Central memory CD8-positive, alpha-beta T cell (primary cell): ENCODE measurements around the gene PPIB.

Experiments
- ATAC-seq: fragments of 150-1000 bp; cut with Tn5 transposase; replicated peaks from 2 replicates; pipeline ENCODE4 v1.10.0; 2022; ENCODE audit warnings: mild to moderate bottlenecking, moderate FRiP score, moderate number of reproducible peaks; ENCODE audit not compliant: poor library complexity, severe bottlenecking; ENCODE audit errors: extremely low read depth
- DNase-seq, 2 donors: peaks; one replicate each; pipeline ENCODE4 v3.0.0; 2021; ENCODE audit warnings: low spot score in 2 of 2
- H3K27ac Mint-ChIP-seq: one replicate; pipeline ENCODE4 v1.8.0; 2022; ENCODE audit warnings: low read depth, mild to moderate bottlenecking, moderate library complexity, mixed read lengths
- H3K27me3 Mint-ChIP-seq: one replicate; pipeline ENCODE4 v1.8.0; 2022; ENCODE audit warnings: mixed read lengths
- H3K36me3 Mint-ChIP-seq: one replicate; pipeline ENCODE4 v1.8.0; 2022; ENCODE audit warnings: mild to moderate bottlenecking, moderate library complexity, mixed read lengths; ENCODE audit not compliant: insufficient read depth
- H3K4me1 Mint-ChIP-seq: one replicate; pipeline ENCODE4 v1.8.0; 2022; ENCODE audit warnings: mixed read lengths
- H3K4me3 Mint-ChIP-seq: one replicate; pipeline ENCODE4 v1.8.0; 2022; ENCODE audit warnings: mild to moderate bottlenecking, moderate library complexity, mixed read lengths
- H3K9me3 Mint-ChIP-seq: one replicate; pipeline ENCODE4 v1.8.0; 2022; ENCODE audit warnings: mixed read lengths

Gene PPIB

DNA sequence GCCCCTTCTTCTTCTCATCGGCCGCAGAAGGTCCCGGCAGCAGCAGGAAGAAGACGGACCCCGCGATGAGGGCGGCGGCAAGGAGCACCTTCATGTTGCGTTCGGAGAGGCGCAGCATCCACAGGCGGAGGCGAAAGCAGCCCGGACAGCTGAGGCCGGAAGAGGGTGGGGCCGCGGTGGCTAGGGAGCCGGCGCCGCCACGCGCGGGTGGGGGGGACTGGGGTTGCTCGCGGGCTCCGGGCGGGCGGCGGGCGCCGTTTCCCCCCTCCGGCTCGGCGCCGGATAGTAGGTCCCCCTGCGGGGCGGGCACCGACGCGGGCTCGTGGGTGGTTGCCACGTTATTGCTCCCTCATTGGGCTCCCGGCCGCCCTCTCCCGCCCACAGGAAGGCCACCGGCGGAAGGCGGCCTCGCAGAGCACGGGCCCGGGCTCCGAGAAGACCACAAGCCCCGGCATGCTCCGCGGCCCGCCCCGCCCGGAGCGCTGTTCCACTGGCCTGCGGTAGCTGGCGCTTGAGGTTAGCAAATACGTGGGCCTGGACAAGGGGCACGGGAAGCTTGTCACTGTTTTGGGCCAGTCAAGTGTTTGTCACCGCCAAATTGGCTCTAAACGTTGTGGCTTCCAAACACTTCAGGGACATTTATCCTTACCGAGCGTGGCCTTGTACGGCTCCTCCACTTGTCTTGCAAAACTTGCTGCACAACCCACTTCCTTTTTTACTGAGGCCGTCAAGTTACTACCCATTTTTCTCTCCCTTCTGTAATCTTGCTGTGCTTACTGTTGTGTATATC is at the start of gene PPIB:
PPIB (minus strand) TSS at position 154 of the 790 bp plus-strand sequence; CDS start at position 118, 36 bp downstream.
- Mint-ChIP-seq H3K4me1 (peaks cover 28% of the 10 kb centered on the region), H3K36me3 (peaks cover 33% of the 10 kb centered on the region), H3K27me3 (no peaks in the 10 kb centered on the region), H3K9me3 (no peaks in the 10 kb centered on the region), H3K27ac (peak within 1 kb of the TSS; percentile 87), H3K4me3 (peak within 1 kb of the TSS; percentile 78)
- ATAC-seq (peak; percentile 96), DNase-seq (peak; percentile 91 to 94)

DNA sequence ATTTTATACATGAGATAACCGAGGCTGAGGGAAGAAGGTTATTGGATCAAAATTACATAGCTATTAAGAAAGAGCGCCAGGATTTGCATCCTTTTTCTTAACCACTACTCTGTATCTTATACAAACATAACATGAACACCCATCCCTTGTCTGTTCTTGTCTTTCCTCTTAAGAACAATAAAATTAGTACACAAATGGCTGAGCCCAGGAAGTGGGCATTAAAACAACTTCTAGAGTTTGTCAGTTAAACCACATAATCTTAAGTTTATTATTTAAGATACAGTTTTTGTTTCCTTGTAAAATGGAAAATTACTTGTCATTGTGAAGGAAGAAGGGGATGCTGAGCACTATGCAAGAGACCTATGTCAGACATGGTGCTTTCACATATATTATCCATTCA is 48.9 kb upstream of the PPIB start:
- DNase-seq: no peak
- Mint-ChIP-seq H3K9me3 (no peaks in the 10 kb centered on the region), H3K36me3 (peaks cover 18% of the 10 kb centered on the region), H3K27me3 (no peaks in the 10 kb centered on the region), H3K27ac (no peak overlapping the region), H3K4me1 (no peaks in the 10 kb centered on the region), H3K4me3 (no peak overlapping the region)
- ATAC-seq: no peak

- Mint-ChIP-seq H3K4me3 (no peak overlapping the region), H3K4me1 (no peaks in the 10 kb centered on the region), H3K36me3 (peaks cover 20% of the 10 kb centered on the region), H3K27me3 (no peaks in the 10 kb centered on the region), H3K9me3 (no peaks in the 10 kb centered on the region), H3K27ac (no peak overlapping the region)
- no peak for DNase-seq
- no peak for ATAC-seq
Observed at GRCh38 chr15:64210371-64210770, 47.5 kb upstream of the PPIB start.

DNA sequence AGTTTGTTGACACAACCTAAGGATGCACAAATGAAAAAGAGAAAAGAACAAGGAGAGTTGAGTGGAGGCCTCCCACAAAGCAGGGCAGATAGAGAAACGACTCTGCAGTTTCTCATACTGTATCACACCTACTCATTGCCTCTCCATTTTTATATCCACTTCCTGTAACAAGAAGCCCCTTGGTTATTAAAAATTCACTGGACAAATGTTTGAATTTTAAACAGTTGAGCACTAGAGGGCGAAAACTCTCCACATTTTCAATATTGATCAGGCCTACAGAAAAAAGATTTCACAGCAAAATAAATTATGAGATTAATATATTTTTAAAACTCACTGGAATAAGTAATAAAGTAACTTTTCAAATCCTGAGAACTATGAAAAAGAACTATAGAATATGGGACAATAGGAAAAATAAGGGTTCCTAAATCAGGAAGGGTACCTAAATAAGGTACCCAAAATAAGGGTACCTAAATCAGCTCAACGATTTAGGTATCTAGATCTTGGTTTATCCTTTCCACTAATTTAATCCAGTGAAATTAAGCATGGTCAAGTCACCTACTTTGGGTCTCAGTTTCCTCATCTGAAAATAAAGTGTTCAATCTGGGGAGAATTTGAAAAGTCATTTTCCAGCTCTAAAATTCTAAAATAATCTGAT is 47.0 kb upstream of the PPIB start:
- Mint-ChIP-seq H3K36me3 (peaks cover 19% of the 10 kb centered on the region), H3K4me1 (no peaks in the 10 kb centered on the region), H3K4me3 (no peak overlapping the region), H3K9me3 (no peaks in the 10 kb centered on the region), H3K27ac (peak overlapping the region; percentile 41), H3K27me3 (no peaks in the 10 kb centered on the region)
- no peak for ATAC-seq
- DNase-seq: no peak

- H3K27ac Mint-ChIP-seq: no peak overlapping the region
- H3K36me3 Mint-ChIP-seq: peaks cover 28% of the 10 kb centered on the region
- ATAC-seq (no peak), DNase-seq (no peak)
- H3K4me3 Mint-ChIP-seq: no peak overlapping the region
- no peaks in the 10 kb centered on the region for H3K4me1 Mint-ChIP-seq
- H3K27me3 Mint-ChIP-seq: no peaks in the 10 kb centered on the region
- no peaks in the 10 kb centered on the region for H3K9me3 Mint-ChIP-seq
Observed at GRCh38 chr15:64205202-64205601, 42.4 kb upstream of the PPIB start.

GRCh38 chr15:64197425-64197824 is 34.6 kb upstream of the PPIB start:
- no peak overlapping the region for H3K27ac Mint-ChIP-seq
- no peaks in the 10 kb centered on the region for H3K9me3 Mint-ChIP-seq
- DNase-seq: no peak
- H3K4me1 Mint-ChIP-seq: no peaks in the 10 kb centered on the region
- no peak overlapping the region for H3K4me3 Mint-ChIP-seq
- peaks cover 32% of the 10 kb centered on the region for H3K36me3 Mint-ChIP-seq
- no peaks in the 10 kb centered on the region for H3K27me3 Mint-ChIP-seq
- ATAC-seq: no peak

GRCh38 chr15:64193971-64194370 is 31.1 kb upstream of the PPIB start:
- Mint-ChIP-seq H3K36me3 (peaks cover 26% of the 10 kb centered on the region), H3K9me3 (no peaks in the 10 kb centered on the region), H3K27me3 (no peaks in the 10 kb centered on the region), H3K4me3 (no peak overlapping the region), H3K4me1 (no peaks in the 10 kb centered on the region), H3K27ac (no peak overlapping the region)
- no peak for DNase-seq
- no peak for ATAC-seq

DNA sequence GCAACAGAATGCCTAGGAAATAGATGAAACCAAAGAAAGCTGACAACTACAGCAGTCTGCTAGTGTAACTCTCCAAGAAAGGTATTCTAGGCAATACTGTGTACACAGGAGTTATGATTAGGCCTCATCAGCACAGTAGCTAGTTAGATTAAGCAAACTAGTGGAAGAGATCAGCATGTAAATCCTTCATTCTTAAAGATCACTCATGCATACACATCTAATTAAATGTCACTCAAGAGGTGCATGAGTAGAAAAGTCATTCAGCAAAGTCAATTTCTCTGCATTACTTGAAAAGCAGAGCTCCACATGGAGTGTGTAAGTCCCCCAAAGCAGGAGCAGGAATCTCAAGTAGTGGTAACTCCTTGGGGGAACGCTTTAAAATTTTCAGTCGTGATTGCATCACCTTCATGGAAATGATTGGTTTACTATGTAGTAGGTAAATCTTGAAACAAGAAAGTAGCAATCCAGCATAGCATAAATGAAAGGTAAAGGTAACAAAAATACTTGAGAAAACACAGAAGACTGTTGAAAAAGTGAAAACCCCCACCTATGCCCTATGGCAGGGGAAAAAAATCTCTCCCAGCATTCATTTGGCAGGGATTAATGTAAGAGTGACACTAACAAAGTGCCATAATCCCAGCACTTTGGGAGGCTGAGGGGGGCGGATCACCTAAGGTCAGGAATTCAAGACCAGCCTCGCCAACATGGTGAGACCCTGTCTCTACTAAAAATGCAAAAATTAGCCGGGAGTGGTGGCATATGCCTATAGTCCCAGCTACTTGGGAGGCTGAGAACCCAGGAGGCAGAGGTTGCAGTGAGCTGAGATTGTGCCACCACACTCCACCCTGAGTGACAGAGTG is 29.4 kb upstream of the PPIB start:
- H3K27ac Mint-ChIP-seq: no peak overlapping the region
- ATAC-seq: no peak

GRCh38 chr15:64187396-64188191 is 24.8 kb upstream of the PPIB start:
- peaks cover 9% of the 10 kb centered on the region for H3K36me3 Mint-ChIP-seq
- ATAC-seq: no peak
- DNase-seq: no peak
- H3K4me1 Mint-ChIP-seq: peaks cover 12% of the 10 kb centered on the region
- H3K27me3 Mint-ChIP-seq: no peaks in the 10 kb centered on the region
- peak overlapping the region; percentile 69 for H3K27ac Mint-ChIP-seq
- H3K9me3 Mint-ChIP-seq: no peaks in the 10 kb centered on the region
- H3K4me3 Mint-ChIP-seq: peak overlapping the region; percentile 67

More for the DNA sequence above, 29.4 kb upstream of the PPIB start:
- H3K27me3 Mint-ChIP-seq: no peaks in the 10 kb centered on the region
- H3K9me3 Mint-ChIP-seq: no peaks in the 10 kb centered on the region
- no peak for DNase-seq
- no peak overlapping the region for H3K4me3 Mint-ChIP-seq
- H3K36me3 Mint-ChIP-seq: peaks cover 18% of the 10 kb centered on the region
- H3K4me1 Mint-ChIP-seq: peaks cover 12% of the 10 kb centered on the region

DNA sequence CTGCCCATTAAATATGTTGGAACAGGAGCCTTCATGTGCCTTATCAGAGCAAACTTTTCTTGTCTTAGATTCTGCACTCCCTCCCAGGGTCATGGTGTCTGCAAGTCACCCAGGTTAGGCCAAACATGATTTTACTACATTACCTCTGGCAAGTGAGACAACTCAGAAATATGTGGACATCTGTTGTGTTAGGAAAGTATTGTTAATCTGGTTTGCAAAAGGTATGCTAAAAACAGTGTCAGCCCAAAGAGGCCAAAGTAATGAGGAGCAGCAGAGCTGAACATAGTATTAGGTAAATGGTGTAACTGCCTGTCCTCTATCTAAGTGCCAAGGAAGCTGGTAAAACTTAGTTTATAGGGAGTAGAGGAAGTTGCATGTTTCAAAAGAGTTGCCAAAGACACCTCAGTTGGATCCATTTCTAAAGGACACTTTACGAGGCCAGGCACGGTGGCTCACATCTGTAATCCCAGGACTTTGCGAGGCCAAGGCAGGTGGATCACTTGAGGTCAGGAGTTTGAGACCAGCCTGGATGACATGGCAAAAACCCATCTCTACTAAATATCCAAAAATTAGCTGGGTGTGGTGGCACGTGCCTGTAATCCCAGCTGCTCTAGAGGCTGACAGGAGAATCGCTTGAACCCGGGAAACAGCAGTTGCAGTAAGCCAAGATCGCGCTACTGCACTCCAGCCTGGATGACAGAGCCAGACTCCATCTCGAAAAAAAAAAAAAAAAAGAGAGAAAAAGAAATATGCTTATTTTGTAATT is 22.5 kb upstream of the PPIB start:
- Mint-ChIP-seq H3K4me1 (peaks cover 12% of the 10 kb centered on the region), H3K9me3 (no peaks in the 10 kb centered on the region), H3K4me3 (no peak overlapping the region), H3K27me3 (no peaks in the 10 kb centered on the region), H3K27ac (no peak overlapping the region), H3K36me3 (peaks cover 15% of the 10 kb centered on the region)
- DNase-seq (no peak), ATAC-seq (no peak)

GRCh38 chr15:64182859-64183370 is 20.1 kb upstream of the PPIB start:
- DNase-seq (no peak), ATAC-seq (no peak)
- H3K27ac Mint-ChIP-seq: no peak overlapping the region
- no peak overlapping the region for H3K4me3 Mint-ChIP-seq
- peaks cover 17% of the 10 kb centered on the region for H3K36me3 Mint-ChIP-seq
- H3K27me3 Mint-ChIP-seq: no peaks in the 10 kb centered on the region
- no peaks in the 10 kb centered on the region for H3K9me3 Mint-ChIP-seq
- peaks cover 3% of the 10 kb centered on the region for H3K4me1 Mint-ChIP-seq
